GM12878 (cell line): ENCODE measurements around the gene ELMO3. TPM values are rescaled to one million over a fixed set of nuclear protein-coding genes. Genes with fewer than 3 reads are reported as not detected.

ENCODE experiments used
- ATF3 ChIP-seq: IDR thresholded peaks from 2 replicates; pipeline ENCODE4 v1.6.1; 2011; ENCODE audit warnings: low read depth, mild to moderate bottlenecking, low read length, moderate library complexity, borderline replicate concordance; ENCODE audit errors: extremely low read depth
- ATF7 ChIP-seq: fragments of 450-650 bp; IDR thresholded peaks from 2 replicates; pipeline ENCODE4 v1.6.1; 2016; ENCODE audit warnings: low read depth, mild to moderate bottlenecking
- BCL11A ChIP-seq: IDR thresholded peaks from 2 replicates; pipeline ENCODE4 v1.6.1; 2011; ENCODE audit warnings: low read depth, low read length
- BMI1 ChIP-seq: fragments of 450-650 bp; IDR thresholded peaks from 2 replicates; pipeline ENCODE4 v1.6.1; 2016; ENCODE audit warnings: mild to moderate bottlenecking, moderate library complexity, borderline replicate concordance
- EED ChIP-seq: sonication (generic); IDR thresholded peaks from 2 replicates; pipeline ENCODE4 v1.6.1; 2016; ENCODE audit warnings: antibody characterized with exemption, low read depth
- FOXK2 ChIP-seq: fragments of 450-650 bp; IDR thresholded peaks from 2 replicates; pipeline ENCODE4 v1.6.1; 2017; ENCODE audit warnings: mild to moderate bottlenecking, moderate library complexity
- HDAC6 ChIP-seq: fragments of 200-600 bp; sonication (generic); IDR thresholded peaks from one replicate; pipeline ENCODE4 v1.8.0; 2017; ENCODE audit warnings: antibody characterized with exemption; ENCODE audit not compliant: unreplicated experiment
- IKZF2 ChIP-seq, 2 experiments: fragments of 450-650 bp; IDR thresholded peaks; 2 replicates each; pipeline ENCODE4 v1.6.1; 2017; ENCODE audit warnings: mild to moderate bottlenecking in 2 of 2, moderate library complexity in 2 of 2
- MYC ChIP-seq: IDR thresholded peaks from 2 replicates; pipeline ENCODE4 v1.6.1; 2011; ENCODE audit warnings: mild to moderate bottlenecking, low read length, moderate library complexity, inconsistent platforms; ENCODE audit not compliant: insufficient read depth, insufficient replicate concordance, insufficient read length, severe bottlenecking
- NFYA ChIP-seq: IDR thresholded peaks from 2 replicates; pipeline ENCODE4 v1.6.1; 2011; ENCODE audit warnings: low read depth, mild to moderate bottlenecking, low read length, improper control_type of control experiment, borderline replicate concordance
- NRF1 ChIP-seq: conservative IDR thresholded peaks from 2 replicates; pipeline ENCODE4 v1.6.1; 2011; ENCODE audit warnings: mild to moderate bottlenecking, low read depth, low read length, improper control_type of control experiment
- RCOR1 ChIP-seq: conservative IDR thresholded peaks from 2 replicates; pipeline ENCODE4 v1.6.1; 2012; ENCODE audit warnings: low read depth, low read length, improper control_type of control experiment
- REST ChIP-seq: IDR thresholded peaks from 2 replicates; pipeline ENCODE4 v1.6.1; 2012; ENCODE audit warnings: mild to moderate bottlenecking, low read depth, low read length
- RFX5 ChIP-seq: IDR thresholded peaks from 2 replicates; pipeline ENCODE4 v1.6.1; 2011; ENCODE audit warnings: low read depth, low read length, improper control_type of control experiment
- SREBF2 ChIP-seq: IDR thresholded peaks from 2 replicates; pipeline ENCODE4 v1.6.1; 2012; ENCODE audit warnings: mild to moderate bottlenecking, low read length
- YBX1 ChIP-seq: fragments of 450-650 bp; IDR thresholded peaks from 2 replicates; pipeline ENCODE4 v1.6.1; 2016; ENCODE audit warnings: antibody characterized with exemption
- ZNF384 ChIP-seq: IDR thresholded peaks from 2 replicates; pipeline ENCODE4 v1.6.1; 2012; ENCODE audit warnings: low read depth, mild to moderate bottlenecking, low read length, improper control_type of control experiment, borderline replicate concordance
- ZNF622 ChIP-seq: fragments of 450-650 bp; IDR thresholded peaks from 2 replicates; pipeline ENCODE4 v1.6.1; 2017; ENCODE audit warnings: mild to moderate bottlenecking, inconsistent platforms
- polyA plus RNA-seq, 11 experiments: library from polyadenylated mRNA; depleted of rRNA in 4 of 11; unstranded in 6 of 11; stranded (reverse) in 5 of 11; fragments of >200 nt; fragmentation: Nextera tagmentation in 4 of 11; fragmentation: Illumina TruSeq in 1 of 11; extraction: Ambion mirVana in 4 of 11; extraction: Trizol in 1 of 11; gene quantifications; 1 replicate in 1 of 11; 2 replicates in 10 of 11; pipeline versions ENCODE4 v1.2.1 to v1.2.3, GENCODE V29; 2011 to 2016; ENCODE audit warnings: inconsistent platforms in 2 of 11, missing spikeins in 2 of 11, low read depth in 1 of 11
- total RNA-seq, 4 experiments: library from RNA; depleted of rRNA in 3 of 4; stranded (reverse); fragments of >200 nt in 3 of 4; fragmentation: Illumina TruSeq in 1 of 4; extraction: Trizol in 1 of 4; gene quantifications; 2 replicates each; pipeline versions ENCODE4 v1.2.1 to v1.2.3, GENCODE V29; 2013 to 2021
- TF ChIP-seq, protein P1 (sequence below): fragments of 450-650 bp; formaldehyde crosslinking; IDR thresholded peaks from 2 replicates; pipeline ENCODE4 v1.5.0; 2022; ENCODE audit warnings: mild to moderate bottlenecking, missing genetic modification characterization
- TF ChIP-seq, protein P2 (sequence below): IDR thresholded peaks from 2 replicates; pipeline ENCODE4 v1.6.1; 2011; ENCODE audit warnings: borderline replicate concordance, low read depth, mild to moderate bottlenecking, moderate library complexity, mixed read lengths, low read length; ENCODE audit not compliant: insufficient read depth; ENCODE audit errors: extremely low read length

ELMO3 gene
- total and polyA plus RNA-seq, 10 of the 15 experiments (the other 5 are each of a cell fraction or from before 2014, with no cell fraction given): 0.05 to 4.7 (median 0.96) TPM; not detected in 1

- TF ChIP-seq, protein P1, sequence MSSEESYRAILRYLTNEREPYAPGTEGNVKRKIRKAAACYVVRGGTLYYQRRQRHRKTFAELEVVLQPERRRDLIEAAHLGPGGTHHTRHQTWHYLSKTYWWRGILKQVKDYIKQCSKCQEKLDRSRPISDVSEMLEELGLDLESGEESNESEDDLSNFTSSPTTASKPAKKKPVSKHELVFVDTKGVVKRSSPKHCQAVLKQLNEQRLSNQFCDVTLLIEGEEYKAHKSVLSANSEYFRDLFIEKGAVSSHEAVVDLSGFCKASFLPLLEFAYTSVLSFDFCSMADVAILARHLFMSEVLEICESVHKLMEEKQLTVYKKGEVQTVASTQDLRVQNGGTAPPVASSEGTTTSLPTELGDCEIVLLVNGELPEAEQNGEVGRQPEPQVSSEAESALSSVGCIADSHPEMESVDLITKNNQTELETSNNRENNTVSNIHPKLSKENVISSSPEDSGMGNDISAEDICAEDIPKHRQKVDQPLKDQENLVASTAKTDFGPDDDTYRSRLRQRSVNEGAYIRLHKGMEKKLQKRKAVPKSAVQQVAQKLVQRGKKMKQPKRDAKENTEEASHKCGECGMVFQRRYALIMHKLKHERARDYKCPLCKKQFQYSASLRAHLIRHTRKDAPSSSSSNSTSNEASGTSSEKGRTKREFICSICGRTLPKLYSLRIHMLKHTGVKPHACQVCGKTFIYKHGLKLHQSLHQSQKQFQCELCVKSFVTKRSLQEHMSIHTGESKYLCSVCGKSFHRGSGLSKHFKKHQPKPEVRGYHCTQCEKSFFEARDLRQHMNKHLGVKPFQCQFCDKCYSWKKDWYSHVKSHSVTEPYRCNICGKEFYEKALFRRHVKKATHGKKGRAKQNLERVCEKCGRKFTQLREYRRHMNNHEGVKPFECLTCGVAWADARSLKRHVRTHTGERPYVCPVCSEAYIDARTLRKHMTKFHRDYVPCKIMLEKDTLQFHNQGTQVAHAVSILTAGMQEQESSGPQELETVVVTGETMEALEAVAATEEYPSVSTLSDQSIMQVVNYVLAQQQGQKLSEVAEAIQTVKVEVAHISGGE (CRISPR knock-in tag): no peak
- TF ChIP-seq FOXK2 (no peak; the same call in 1 of the 2 replicates), ZNF384 (no peak), NRF1 (peak; percentile 55), HDAC6 (no peak), ZNF622 (no peak), EED (no peak), ATF3 (no peak), RCOR1 (no peak), MYC (no peak), BCL11A (no peak), REST (no peak), NFYA (no peak), BMI1 (no peak), SREBF2 (no peak), IKZF2 (IDR thresholded peaks at IDR 0.05) (peak; percentile 63 to 68; a peak in 3 of 4 replicates), YBX1 (no peak), ATF7 (peak; percentile 49; the same call in 1 of the 2 replicates), RFX5 (no peak)
- TF ChIP-seq, protein P2, sequence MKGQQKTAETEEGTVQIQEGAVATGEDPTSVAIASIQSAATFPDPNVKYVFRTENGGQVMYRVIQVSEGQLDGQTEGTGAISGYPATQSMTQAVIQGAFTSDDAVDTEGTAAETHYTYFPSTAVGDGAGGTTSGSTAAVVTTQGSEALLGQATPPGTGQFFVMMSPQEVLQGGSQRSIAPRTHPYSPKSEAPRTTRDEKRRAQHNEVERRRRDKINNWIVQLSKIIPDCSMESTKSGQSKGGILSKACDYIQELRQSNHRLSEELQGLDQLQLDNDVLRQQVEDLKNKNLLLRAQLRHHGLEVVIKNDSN: no peak
Measured at GRCh38 chr16:67170168-67170948, 28.6 kb upstream of the ELMO3 start, which contains the start of gene NOL3 (continued).
